ENCODE results near the gene C19orf33. TPM values are rescaled to one million over a fixed set of nuclear protein-coding genes. Genes with fewer than 3 reads are reported as not detected.
A peak's percentile ranks its signal among the peaks of the same experiment; 100 is the strongest.
"Not testable (repeated sequence)": the region's sequence is repeated elsewhere in the genome, so short reads cannot be mapped to it uniquely, and the experiment has no call there.

Gene C19orf33
- total RNA-seq, 1 donor from 2014 or later = 1.6 TPM

GRCh38 chr19:38336638-38337359 lies 32.7 kb downstream of the C19orf33 start:
- H3K4me1 ChIP-seq = peaks cover 11% of the 10 kb centered on the region
- H3K27ac ChIP-seq (replicated peaks) = peak overlapping the region; percentile 97
- no peaks in the 10 kb centered on the region for H3K27me3 ChIP-seq (ENCODE audit: low read depth)
- H3K4me3 ChIP-seq = peak overlapping the region; percentile 71
- peak; percentile 94 for DNase-seq
- intact Hi-C loops (cut with micrococcal nuclease) = no loop called here
- no peaks in the 10 kb centered on the region for H3K9me3 ChIP-seq (replicated peaks)
- H3K36me3 ChIP-seq = no peaks in the 10 kb centered on the region
- TF ChIP-seq, protein P1, sequence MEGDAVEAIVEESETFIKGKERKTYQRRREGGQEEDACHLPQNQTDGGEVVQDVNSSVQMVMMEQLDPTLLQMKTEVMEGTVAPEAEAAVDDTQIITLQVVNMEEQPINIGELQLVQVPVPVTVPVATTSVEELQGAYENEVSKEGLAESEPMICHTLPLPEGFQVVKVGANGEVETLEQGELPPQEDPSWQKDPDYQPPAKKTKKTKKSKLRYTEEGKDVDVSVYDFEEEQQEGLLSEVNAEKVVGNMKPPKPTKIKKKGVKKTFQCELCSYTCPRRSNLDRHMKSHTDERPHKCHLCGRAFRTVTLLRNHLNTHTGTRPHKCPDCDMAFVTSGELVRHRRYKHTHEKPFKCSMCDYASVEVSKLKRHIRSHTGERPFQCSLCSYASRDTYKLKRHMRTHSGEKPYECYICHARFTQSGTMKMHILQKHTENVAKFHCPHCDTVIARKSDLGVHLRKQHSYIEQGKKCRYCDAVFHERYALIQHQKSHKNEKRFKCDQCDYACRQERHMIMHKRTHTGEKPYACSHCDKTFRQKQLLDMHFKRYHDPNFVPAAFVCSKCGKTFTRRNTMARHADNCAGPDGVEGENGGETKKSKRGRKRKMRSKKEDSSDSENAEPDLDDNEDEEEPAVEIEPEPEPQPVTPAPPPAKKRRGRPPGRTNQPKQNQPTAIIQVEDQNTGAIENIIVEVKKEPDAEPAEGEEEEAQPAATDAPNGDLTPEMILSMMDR (IDR thresholded peaks at IDR 0.05; ENCODE audit: borderline replicate concordance) = no peak

GRCh38 chr19:38337360-38337653 lies 33.3 kb downstream of the C19orf33 start:
- Histone ChIP-seq H3K4me1 (peaks cover 11% of the 10 kb centered on the region), H3K36me3 (no peaks in the 10 kb centered on the region), H3K4me3 (peak overlapping the region; percentile 71), H3K9me3 (replicated peaks) (no peaks in the 10 kb centered on the region), H3K27me3 (ENCODE audit: low read depth) (no peaks in the 10 kb centered on the region), H3K27ac (replicated peaks) (peak overlapping the region; percentile 97)
- TF ChIP-seq, protein P1 (IDR thresholded peaks at IDR 0.05; ENCODE audit: borderline replicate concordance) = no peak
- intact Hi-C loops (cut with micrococcal nuclease) = no loop called here
- no peak for DNase-seq

DNA sequence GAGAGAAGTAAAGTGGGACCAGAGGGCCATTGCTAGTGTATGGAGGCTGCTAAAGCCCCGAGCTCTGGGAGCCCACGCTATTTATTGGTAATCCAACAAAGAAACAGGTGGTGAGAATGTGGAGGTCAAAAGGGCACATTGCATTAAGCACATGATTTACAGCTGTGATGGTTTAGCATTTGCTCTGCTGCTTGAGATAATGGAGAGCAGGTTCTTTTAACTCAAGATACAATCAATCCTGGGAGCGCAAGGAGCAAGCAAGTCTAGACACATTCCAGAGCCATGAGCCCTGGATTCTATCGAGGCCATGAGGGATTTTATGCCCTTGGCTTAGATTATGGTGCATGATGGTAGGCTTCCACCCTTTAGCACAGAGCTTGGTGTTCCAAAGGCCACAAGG lies 35.0 kb downstream of the C19orf33 start:
- DNase-seq; H3K4me3 ChIP-seq; H3K9me3 ChIP-seq (replicated peaks); intact Hi-C loops (cut with micrococcal nuclease); H3K27me3 ChIP-seq (ENCODE audit: low read depth); H3K36me3 ChIP-seq; H3K27ac ChIP-seq (replicated peaks): not testable (repeated sequence)
- peaks cover 11% of the 10 kb centered on the region for H3K4me1 ChIP-seq

- Histone ChIP-seq H3K4me3 (no peak overlapping the region), H3K36me3 (no peaks in the 10 kb centered on the region), H3K27me3 (ENCODE audit: low read depth) (no peaks in the 10 kb centered on the region), H3K27ac (replicated peaks) (no peak overlapping the region), H3K9me3 (replicated peaks) (no peaks in the 10 kb centered on the region), H3K4me1 (peaks cover 7% of the 10 kb centered on the region)
- intact Hi-C loops (cut with micrococcal nuclease) = no loop called here
- no peak for DNase-seq
- TF ChIP-seq, protein P1 (IDR thresholded peaks at IDR 0.05; ENCODE audit: borderline replicate concordance) = no peak
Observed at GRCh38 chr19:38340927-38341326, 36.9 kb downstream of the C19orf33 start.

DNA sequence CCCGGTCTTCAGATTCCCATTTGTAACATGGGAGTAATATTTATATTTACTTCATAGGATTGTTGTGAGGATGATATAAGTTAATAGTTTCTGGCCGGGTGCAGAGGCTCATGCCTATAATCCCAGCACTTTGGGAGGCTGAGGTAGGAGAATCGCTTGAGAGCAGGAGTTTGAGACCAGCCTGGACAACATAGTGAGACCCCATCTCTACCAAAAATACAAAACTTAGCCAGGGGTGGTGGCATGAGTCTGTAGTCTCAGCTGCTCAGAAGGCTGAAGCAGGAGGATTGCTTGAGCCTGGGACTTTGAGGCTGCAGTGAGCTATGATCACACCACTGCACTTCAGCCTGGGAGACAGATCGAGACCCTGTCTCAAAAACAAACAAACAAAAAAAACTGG lies 42.8 kb downstream of the C19orf33 start:
- Histone ChIP-seq H3K27ac (replicated peaks) (no peak overlapping the region), H3K27me3 (ENCODE audit: low read depth) (peaks cover 15% of the 10 kb centered on the region), H3K4me3 (no peak overlapping the region), H3K9me3 (replicated peaks) (no peaks in the 10 kb centered on the region), H3K36me3 (no peaks in the 10 kb centered on the region), H3K4me1 (no peaks in the 10 kb centered on the region)
- no peak for DNase-seq
- TF ChIP-seq, protein P1 (IDR thresholded peaks at IDR 0.05; ENCODE audit: borderline replicate concordance) = no peak
- intact Hi-C loops (cut with micrococcal nuclease) = no loop called here

DNA sequence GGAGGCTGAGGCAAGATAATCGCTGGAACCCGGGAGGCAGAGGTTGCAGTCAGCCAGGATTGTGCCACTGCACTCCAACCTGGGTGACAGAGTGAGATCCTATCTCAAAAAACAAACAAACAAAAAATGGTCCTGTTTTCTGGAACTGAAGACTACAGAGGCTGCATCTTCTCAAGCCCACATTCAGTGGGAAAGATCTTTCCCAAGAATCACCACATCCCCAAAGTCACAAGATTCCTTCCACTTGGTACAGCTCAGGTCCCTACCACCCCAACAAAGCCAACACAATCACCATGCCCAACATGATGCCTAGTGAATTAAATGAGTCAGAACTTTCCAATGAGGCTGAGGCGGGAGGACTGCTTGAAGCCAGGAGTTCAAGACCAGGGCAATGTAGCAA lies 46.8 kb downstream of the C19orf33 start:
- no peaks in the 10 kb centered on the region for H3K36me3 ChIP-seq
- TF ChIP-seq, protein P1 (IDR thresholded peaks at IDR 0.05; ENCODE audit: borderline replicate concordance) = no peak
- DNase-seq = no peak
- no peaks in the 10 kb centered on the region for H3K4me1 ChIP-seq
- H3K27me3 ChIP-seq (ENCODE audit: low read depth) = peaks cover 53% of the 10 kb centered on the region
- no peak overlapping the region for H3K27ac ChIP-seq (replicated peaks)
- intact Hi-C loops (cut with micrococcal nuclease) = no loop called here
- H3K9me3 ChIP-seq (replicated peaks) = no peaks in the 10 kb centered on the region
- H3K4me3 ChIP-seq = no peak overlapping the region
